Astrocyte (in vitro differentiated cells and primary cell): Measurements from ENCODE around the gene CORIN.

Source experiments
- EZH2 ChIP-seq: IDR thresholded peaks from 2 replicates; pipeline ENCODE4 v1.6.1; 2012; ENCODE audit warnings: mild to moderate bottlenecking, low read length, inconsistent platforms; ENCODE audit not compliant: insufficient read depth
- TF ChIP-seq, protein P1 (sequence below): IDR thresholded peaks from 2 replicates; pipeline ENCODE4 v1.5.1; 2011; ENCODE audit warnings: low read depth, mild to moderate bottlenecking, inconsistent platforms, low read length, moderate library complexity; ENCODE audit not compliant: insufficient read depth

- no peak for TF ChIP-seq EZH2
- TF ChIP-seq, protein P1, sequence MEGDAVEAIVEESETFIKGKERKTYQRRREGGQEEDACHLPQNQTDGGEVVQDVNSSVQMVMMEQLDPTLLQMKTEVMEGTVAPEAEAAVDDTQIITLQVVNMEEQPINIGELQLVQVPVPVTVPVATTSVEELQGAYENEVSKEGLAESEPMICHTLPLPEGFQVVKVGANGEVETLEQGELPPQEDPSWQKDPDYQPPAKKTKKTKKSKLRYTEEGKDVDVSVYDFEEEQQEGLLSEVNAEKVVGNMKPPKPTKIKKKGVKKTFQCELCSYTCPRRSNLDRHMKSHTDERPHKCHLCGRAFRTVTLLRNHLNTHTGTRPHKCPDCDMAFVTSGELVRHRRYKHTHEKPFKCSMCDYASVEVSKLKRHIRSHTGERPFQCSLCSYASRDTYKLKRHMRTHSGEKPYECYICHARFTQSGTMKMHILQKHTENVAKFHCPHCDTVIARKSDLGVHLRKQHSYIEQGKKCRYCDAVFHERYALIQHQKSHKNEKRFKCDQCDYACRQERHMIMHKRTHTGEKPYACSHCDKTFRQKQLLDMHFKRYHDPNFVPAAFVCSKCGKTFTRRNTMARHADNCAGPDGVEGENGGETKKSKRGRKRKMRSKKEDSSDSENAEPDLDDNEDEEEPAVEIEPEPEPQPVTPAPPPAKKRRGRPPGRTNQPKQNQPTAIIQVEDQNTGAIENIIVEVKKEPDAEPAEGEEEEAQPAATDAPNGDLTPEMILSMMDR, result no peak
Measured at GRCh38 chr4:47791965-47792364, 45.9 kb downstream of the CORIN start.
